ENCODE measurements around the gene CLASP2.
"Not testable (repeated sequence)": the region's sequence is repeated elsewhere in the genome, so short reads cannot be mapped to it uniquely, and the experiment has no call there.

CLASP2 gene

DNA sequence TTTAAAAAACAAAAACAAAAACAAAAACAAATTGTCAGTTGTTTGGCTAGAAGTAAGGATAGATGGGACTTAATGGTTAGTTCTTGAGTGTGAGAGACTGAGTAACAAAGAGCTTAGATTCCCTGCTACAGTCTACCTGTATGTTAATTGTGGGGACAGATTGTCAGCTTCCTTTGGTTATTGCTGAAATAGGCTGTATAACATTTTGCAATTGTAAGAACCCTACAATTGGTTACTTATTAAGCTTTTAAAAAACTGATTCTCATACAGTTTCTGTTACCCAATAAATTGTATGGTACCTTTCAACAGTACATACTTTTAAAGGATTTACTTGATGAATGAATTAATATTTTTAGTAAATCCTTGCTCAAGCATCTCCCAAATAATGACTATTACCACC is 35.3 kb downstream of the CLASP2 start:
- no peak for DNase-seq

DNA sequence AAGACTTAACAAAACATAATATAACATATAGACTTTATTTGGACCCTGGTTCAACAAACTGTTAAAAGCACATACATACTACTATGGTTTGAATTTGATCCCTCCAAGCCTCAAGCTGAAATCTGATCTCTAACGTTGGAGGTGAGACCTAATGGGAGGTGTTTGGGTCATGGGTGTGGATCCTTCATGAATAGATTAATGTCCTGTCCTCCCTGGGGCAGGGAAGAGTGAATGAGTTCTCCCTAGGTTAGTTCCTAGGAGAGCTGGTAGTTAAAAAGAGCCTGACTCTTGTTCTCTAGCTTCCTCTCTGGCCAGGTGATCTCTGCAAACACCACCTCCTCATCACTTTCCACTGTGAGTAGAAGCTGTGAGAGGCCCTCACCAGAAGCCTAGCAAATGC is 36.4 kb downstream of the CLASP2 start:
- no peak for DNase-seq

GRCh38 chr3:33678073-33678472 is 40.0 kb downstream of the CLASP2 start:
- no peak for DNase-seq

DNA sequence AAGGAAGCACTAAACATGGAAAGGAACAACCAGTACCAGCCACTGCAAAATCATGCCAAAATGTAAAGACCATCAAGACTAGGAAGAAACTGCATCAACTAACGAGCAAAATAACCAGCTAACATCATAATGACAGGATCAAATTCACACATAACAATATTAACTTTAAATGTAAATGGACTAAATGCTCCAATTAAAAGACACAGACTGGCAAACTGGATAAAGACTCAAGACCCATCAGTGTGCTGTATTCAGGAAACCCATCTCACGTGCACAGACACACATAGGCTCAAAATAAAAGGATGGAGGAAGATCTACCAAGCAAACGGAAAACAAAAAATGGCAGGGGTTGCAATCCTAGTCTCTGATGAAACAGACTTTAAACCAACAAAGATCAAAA is 44.6 kb downstream of the CLASP2 start:
- DNase-seq: not testable (repeated sequence)

- no peak for DNase-seq
Measured at GRCh38 chr3:33668618-33669017, 49.4 kb downstream of the CLASP2 start.

- DNase-seq: peak; percentile 42 to 43
Measured at GRCh38 chr3:33665294-33665693, 52.8 kb downstream of the CLASP2 start.

DNA sequence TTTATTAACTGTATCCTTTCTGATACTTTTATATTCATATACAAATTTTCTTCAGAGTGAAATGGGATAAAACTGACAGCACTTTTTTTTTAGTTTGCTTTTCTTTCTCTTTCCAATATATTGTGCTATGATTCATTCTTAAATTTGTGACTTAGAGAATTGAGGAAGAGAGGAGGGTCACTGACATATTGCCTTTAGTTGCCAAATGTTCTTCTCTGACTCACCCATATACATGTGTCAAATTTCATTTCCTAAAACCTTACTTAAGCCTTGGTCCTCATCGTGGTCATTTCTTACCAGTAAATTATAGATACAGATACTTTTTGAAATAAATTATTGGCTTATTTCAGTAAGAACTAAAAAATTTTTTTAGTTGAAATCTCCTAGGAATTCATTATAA is 53.9 kb downstream of the CLASP2 start:
- peak; percentile 93 to 96 for DNase-seq

DNA sequence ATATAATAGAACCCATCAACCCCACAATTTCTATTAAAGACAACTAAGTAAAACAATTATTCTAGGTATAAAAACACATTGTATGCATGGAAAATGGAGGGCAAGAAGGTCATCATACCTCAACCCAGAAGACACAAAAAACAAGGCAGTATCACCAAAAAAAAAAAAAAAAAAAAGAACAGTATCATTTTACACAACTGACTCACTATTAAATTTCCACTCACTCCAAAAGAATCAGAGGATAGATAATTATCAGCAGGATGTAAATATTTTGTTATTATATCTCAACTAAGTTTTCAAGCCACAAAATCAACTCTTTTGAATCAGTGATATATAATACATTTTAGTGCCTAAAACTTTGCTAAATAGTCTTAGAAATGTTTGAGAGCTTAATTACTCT is 55.0 kb downstream of the CLASP2 start:
- no peak for DNase-seq

GRCh38 chr3:33659856-33660434 is 58.1 kb downstream of the CLASP2 start:
- DNase-seq: no peak

GRCh38 chr3:33658991-33659848 is 58.8 kb downstream of the CLASP2 start:
- peak; percentile 36 to 49 for DNase-seq

GRCh38 chr3:33658621-33658990 is 59.4 kb downstream of the CLASP2 start:
- no peak for DNase-seq

GRCh38 chr3:33658039-33658438 is 60.0 kb downstream of the CLASP2 start:
- DNase-seq: no peak

DNA sequence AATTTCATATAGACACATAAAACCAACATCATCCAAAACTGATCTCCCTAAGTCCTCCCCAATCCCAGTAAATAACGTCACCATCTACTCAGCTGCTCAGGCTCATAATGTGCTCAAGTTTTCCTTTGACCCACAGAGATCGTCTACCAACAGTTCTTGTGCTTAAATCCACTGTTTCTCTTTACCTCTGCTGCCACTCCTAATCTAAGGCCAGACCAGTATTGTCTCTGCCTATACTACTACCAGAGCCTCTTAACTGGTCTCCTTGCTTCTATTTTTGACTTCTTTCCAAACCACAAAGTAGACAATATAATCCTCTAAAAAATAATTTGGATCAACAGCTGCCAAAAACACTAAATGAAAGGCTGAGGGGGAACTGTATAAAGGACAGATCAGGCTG is 65.3 kb downstream of the CLASP2 start:
- no peak for DNase-seq

GRCh38 chr3:33651101-33651500 is 67.0 kb downstream of the CLASP2 start:
- DNase-seq: not testable (repeated sequence)

- DNase-seq: no peak
Measured at GRCh38 chr3:33650495-33650894, 67.6 kb downstream of the CLASP2 start.

- DNase-seq: no peak
Measured at GRCh38 chr3:33648793-33649192, 69.3 kb downstream of the CLASP2 start.

GRCh38 chr3:33646406-33646805 is 71.6 kb downstream of the CLASP2 start:
- DNase-seq: no peak

- DNase-seq: no peak
Measured at GRCh38 chr3:33645060-33645647, 72.9 kb downstream of the CLASP2 start.

- DNase-seq: no peak
Measured at GRCh38 chr3:33644582-33644981, 73.5 kb downstream of the CLASP2 start.

DNA sequence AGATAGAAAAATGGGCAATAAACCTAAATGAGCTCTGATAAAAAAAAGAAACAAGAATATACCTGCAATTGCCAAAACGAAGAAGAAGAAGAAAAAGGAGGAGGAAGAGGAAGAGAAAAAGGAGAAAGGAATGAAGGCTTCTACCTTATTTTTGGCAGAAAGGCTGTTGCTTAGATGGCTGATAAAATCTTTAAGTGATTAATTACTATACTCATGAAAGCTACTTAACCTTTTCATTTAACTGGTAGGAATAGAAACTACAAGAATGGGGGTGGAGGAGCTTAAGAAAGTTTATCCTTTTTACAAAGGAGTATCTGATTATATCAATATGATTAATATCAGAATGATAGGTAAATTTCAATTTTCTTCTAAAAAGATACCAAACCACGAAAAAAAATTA is 75.2 kb downstream of the CLASP2 start:
- no peak for DNase-seq

GRCh38 chr3:33639889-33640288 is 78.2 kb downstream of the CLASP2 start:
- no peak for DNase-seq

DNA sequence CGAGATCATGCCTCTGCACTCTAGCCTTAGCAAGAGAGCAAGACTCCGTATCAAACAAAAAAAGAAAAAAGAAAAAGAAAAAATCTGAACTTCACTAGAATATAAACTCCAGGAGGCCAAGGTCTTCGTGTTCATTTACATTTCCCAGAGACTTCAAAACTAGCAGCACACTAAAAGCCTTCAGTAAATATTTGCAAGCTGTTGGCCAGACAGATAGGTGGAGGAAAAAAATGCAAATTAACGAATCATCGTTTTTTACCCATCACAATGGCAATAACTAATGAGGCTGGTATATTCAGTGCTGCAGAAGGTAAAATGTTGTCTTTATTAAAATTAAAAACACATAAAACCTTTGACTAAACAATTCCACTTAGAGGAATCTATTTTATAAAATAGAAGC is 80.6 kb downstream of the CLASP2 start:
- no peak for DNase-seq

- peak; percentile 78 to 83 for DNase-seq
Measured at GRCh38 chr3:33636125-33636850, 81.8 kb downstream of the CLASP2 start.

GRCh38 chr3:33634262-33634661 is 83.8 kb downstream of the CLASP2 start:
- DNase-seq: no peak

All from AML-193 (cell line).